HepG2 (cell line): ENCODE results near the gene SPINDOC. TPM values are rescaled to one million over a fixed set of nuclear protein-coding genes. Genes with fewer than 3 reads are reported as not detected.

Experiments
- ATAC-seq: fragments of 200-7000 bp; cut with Tn5 transposase; 3 replicates; pipeline ENCODE4 v1.9.1; 2020; ENCODE audit warnings: mild to moderate bottlenecking, moderate library complexity
- BruUV-seq: library from RNA; stranded (reverse); fragments of 400-500 nt; replicated peaks from 2 replicates; lab custom pipeline; 2021; lab: Mats Ljungman, UMichigan
- CTCF ChIA-PET: fragments of 300-600 bp; formaldehyde crosslinking; extraction: SDS; loops from one replicate; lab custom pipeline; 2021; ENCODE audit warnings: low total read pairs, inconsistent platforms, low intra/inter-chr PET ratio; lab: Yijun Ruan, JAX
- POLR2A ChIA-PET: fragments of 350-600 bp; sonication (Branson Sonifier 250); formaldehyde crosslinking; loops from one replicate; lab custom pipeline; 2020; ENCODE audit warnings: antibody characterized with exemption, inconsistent platforms; lab: Yijun Ruan, JAX
- DNase-seq: peaks from one replicate; pipeline ENCODE4 v3.0.0-alpha.2; 2015; ENCODE audit warnings: low spot score
- FAIRE-seq: peaks from 3 replicates; lab custom pipeline; 2011; peaks lifted over from hg19 to GRCh38; lab: Jason Lieb, UNC
- H2AFZ ChIP-seq: one replicate; pipeline ENCODE4 v1.6.1; 2011; ENCODE audit warnings: low read length, inconsistent platforms
- H3K27ac ChIP-seq: fragments of 300-600 bp; 3 replicates; pipeline ENCODE4 v1.8.0; 2011; ENCODE audit warnings: mixed run types, mild to moderate bottlenecking, mixed read lengths, low read length, inconsistent platforms; ENCODE audit not compliant: insufficient read depth; ENCODE audit errors: extremely low read length
- H3K27me3 ChIP-seq, 2 experiments: fragments of 200-600 bp in 1 of 2; 2 replicates in 1 of 2; 3 replicates in 1 of 2; pipeline versions ENCODE4 v1.6.0 to v1.8.0; 2011; ENCODE audit warnings: low read length in 2 of 2, mild to moderate bottlenecking in 2 of 2, moderate library complexity in 2 of 2, inconsistent platforms in 1 of 2; ENCODE audit not compliant: insufficient read depth in 2 of 2, control insufficient read depth in 1 of 2
- H3K36me3 ChIP-seq, 2 experiments: fragments of 200-600 bp in 1 of 2; replicated peaks in 1 of 2; 2 replicates in 1 of 2; 3 replicates in 1 of 2; pipeline versions ENCODE4 v1.5.1 to v1.8.0; 2011; ENCODE audit warnings: low read length in 2 of 2, inconsistent platforms in 1 of 2; ENCODE audit not compliant: insufficient read depth in 2 of 2, control insufficient read depth in 1 of 2
- H3K4me1 ChIP-seq: 2 replicates; pipeline ENCODE4 v1.5.1; 2012; ENCODE audit warnings: low read length, inconsistent platforms; ENCODE audit not compliant: insufficient read depth
- H3K4me2 ChIP-seq: 2 replicates; pipeline ENCODE4 v1.6.0; 2011; ENCODE audit warnings: low read depth, low read length, inconsistent platforms
- H3K4me3 ChIP-seq, 3 experiments: fragments of 200-600 bp in 1 of 3; sonication (generic), shearing (Covaris generic) in 1 of 3; replicated peaks in 1 of 3; 2 replicates each; pipeline ENCODE4 v1.5.1; 2011 to 2016; ENCODE audit warnings: low read length in 3 of 3, inconsistent platforms in 2 of 3, low read depth in 2 of 3, mild to moderate bottlenecking in 2 of 3, control low read depth in 1 of 3, mixed read lengths in 1 of 3; ENCODE audit not compliant: insufficient read depth in 1 of 3
- H3K79me2 ChIP-seq: one replicate; pipeline ENCODE4 v1.6.1; 2011; ENCODE audit warnings: low read length, inconsistent platforms; ENCODE audit not compliant: insufficient read depth
- H3K9ac ChIP-seq: 2 replicates; pipeline ENCODE4 v1.6.0; 2011; ENCODE audit warnings: mild to moderate bottlenecking, low read depth, low read length, inconsistent platforms; ENCODE audit not compliant: insufficient read depth
- H3K9me3 ChIP-seq: 2 replicates; pipeline ENCODE4 v1.5.1; 2012; ENCODE audit warnings: mild to moderate bottlenecking, low read length
- H4K20me1 ChIP-seq: 2 replicates; pipeline ENCODE4 v1.6.0; 2011; ENCODE audit warnings: inconsistent platforms, mild to moderate bottlenecking, low read length, moderate library complexity; ENCODE audit not compliant: insufficient read depth
- ARNT ChIP-seq: fragments of 450-650 bp; IDR thresholded peaks from 2 replicates; pipeline ENCODE4 v1.6.1; 2017
- ASH2L ChIP-seq: fragments of 300-600, 200-600 bp; sonication (generic); IDR thresholded peaks from 2 replicates; pipeline ENCODE4 v1.7.0; 2017; ENCODE audit warnings: low read depth, mild to moderate bottlenecking, moderate library complexity, mixed read lengths, low read length; ENCODE audit not compliant: insufficient read length
- HOXD1 ChIP-seq: sonication (generic); formaldehyde crosslinking; IDR thresholded peaks from 2 replicates; pipeline ENCODE4 v1.5.0; 2020; ENCODE audit warnings: missing genetic modification reagents
- KLF6 ChIP-seq: IDR thresholded peaks from 2 replicates; pipeline ENCODE4 v1.8.0; 2016; ENCODE audit warnings: missing biosample characterization, missing genetic modification reagents
- LCORL ChIP-seq, 2 experiments: fragments of 450-650 bp in 1 of 2; sonication (generic) in 1 of 2; formaldehyde crosslinking in 1 of 2; IDR thresholded peaks; 2 replicates each; pipeline versions ENCODE4 v1.5.0 to v1.6.1; 2017 to 2020; ENCODE audit warnings: antibody characterized with exemption in 1 of 2, missing genetic modification reagents in 1 of 2
- MXD4 ChIP-seq: IDR thresholded peaks from 2 replicates; pipeline ENCODE4 v1.6.1; 2016; ENCODE audit warnings: mild to moderate bottlenecking, missing biosample characterization, missing genetic modification reagents
- PAX8 ChIP-seq: sonication (generic); formaldehyde crosslinking; IDR thresholded peaks from 2 replicates; pipeline ENCODE4 v1.8.0; 2022; ENCODE audit warnings: mild to moderate bottlenecking, missing genetic modification reagents, borderline replicate concordance
- POGZ ChIP-seq: sonication (generic); formaldehyde crosslinking; IDR thresholded peaks from 2 replicates; pipeline ENCODE4 v1.4.0; 2020; ENCODE audit warnings: mild to moderate bottlenecking, missing genetic modification reagents
- SOX6 ChIP-seq, 2 experiments: fragments of 450-650 bp in 1 of 2; sonication (generic) in 1 of 2; formaldehyde crosslinking in 1 of 2; IDR thresholded peaks; 2 replicates each; pipeline versions ENCODE4 v1.4.0 to v1.6.1; 2017 to 2020; ENCODE audit warnings: antibody characterized with exemption in 1 of 2, mild to moderate bottlenecking in 1 of 2, missing genetic modification reagents in 1 of 2
- ZFP37 ChIP-seq: sonication (generic); formaldehyde crosslinking; IDR thresholded peaks from 2 replicates; pipeline ENCODE4 v1.4.0; 2020; ENCODE audit warnings: missing genetic modification reagents, borderline replicate concordance
- ZNF263 ChIP-seq: sonication (generic); formaldehyde crosslinking; IDR thresholded peaks from 2 replicates; pipeline ENCODE4 v1.4.0; 2020; ENCODE audit warnings: missing genetic modification reagents
- ZNF274 ChIP-seq: sonication (generic); formaldehyde crosslinking; IDR thresholded peaks from 2 replicates; pipeline ENCODE4 v1.5.1; 2020; ENCODE audit warnings: mild to moderate bottlenecking, missing genetic modification reagents
- ZNF382 ChIP-seq: sonication (generic); formaldehyde crosslinking; IDR thresholded peaks from 2 replicates; pipeline ENCODE4 v1.5.0; 2020; ENCODE audit warnings: missing genetic modification reagents, mild to moderate bottlenecking, borderline replicate concordance
- ZNF460 ChIP-seq: sonication (generic); formaldehyde crosslinking; IDR thresholded peaks from 2 replicates; pipeline ENCODE4 v1.5.1; 2020; ENCODE audit warnings: missing genetic modification reagents, mild to moderate bottlenecking, borderline replicate concordance
- ZNF549 ChIP-seq: sonication (generic); formaldehyde crosslinking; IDR thresholded peaks from 2 replicates; pipeline ENCODE4 v1.5.0; 2020; ENCODE audit warnings: missing genetic modification reagents
- ZNF792 ChIP-seq: IDR thresholded peaks from 2 replicates; pipeline ENCODE4 v1.6.1; 2016
- ZNF839 ChIP-seq: sonication (generic); formaldehyde crosslinking; IDR thresholded peaks from 2 replicates; pipeline ENCODE4 v1.4.0; 2020; ENCODE audit warnings: missing genetic modification reagents, mild to moderate bottlenecking, borderline replicate concordance
- WGBS: methylation state at CpG from one replicate; pipeline ENCODE4 v1.1.6; 2017; ENCODE audit warnings: low lambda C conversion rate; 5-methylcytosine and 5-hydroxymethylcytosine counted together
- in situ Hi-C: cut with HindIII; loops from 2 replicates; pipeline ENCODE4 v1.10.0; 2017; ENCODE audit warnings: low pct_unique_long_range_greater_than_20kb; ENCODE audit not compliant: extremely low pct_ligation_motif_present
- intact Hi-C: fragments of 100-400 bp; cut with micrococcal nuclease; formaldehyde crosslinking; loops from one replicate; pipeline ENCODE4 v1.10.0; 2022; ENCODE audit not compliant: unreplicated experiment
- polyA plus RNA-seq, 8 experiments: library from polyadenylated mRNA; depleted of rRNA in 3 of 8; stranded (reverse) in 7 of 8; unstranded in 1 of 8; fragments of >200 nt; fragmentation: Illumina TruSeq in 4 of 8; extraction: Trizol in 4 of 8; gene quantifications; 2 replicates each; pipeline versions ENCODE4 v1.2.1 to v1.2.3, GENCODE V29; 2011 to 2016; ENCODE audit warnings: low read depth in 4 of 8, missing spikeins in 1 of 8, mixed read lengths in 1 of 8; ENCODE audit not compliant: insufficient read depth in 1 of 8
- total RNA-seq, 5 experiments: library from RNA; depleted of rRNA; stranded (reverse); fragments of >200 nt; fragmentation: Illumina TruSeq; extraction: Trizol; gene quantifications; 2 replicates each; pipeline ENCODE4 v1.2.3, GENCODE V29; 2016; ENCODE audit warnings: low read depth in 1 of 5
- TF ChIP-seq, protein P1 (sequence below): sonication (generic); formaldehyde crosslinking; conservative IDR thresholded peaks from 2 replicates; pipeline ENCODE4 v1.4.0; 2020; ENCODE audit warnings: missing genetic modification reagents
- TF ChIP-seq, protein P2 (sequence below): sonication (generic); formaldehyde crosslinking; IDR thresholded peaks from 2 replicates; pipeline ENCODE4 v1.5.0; 2020; ENCODE audit warnings: missing genetic modification reagents
- TF ChIP-seq, protein P3 (sequence below): sonication (generic); formaldehyde crosslinking; IDR thresholded peaks from 2 replicates; pipeline ENCODE4 v1.5.0; 2020; ENCODE audit warnings: missing genetic modification reagents

SPINDOC gene
- total and polyA plus RNA-seq, 2 of the 13 experiments (the other 11 are each of a cell fraction or from before 2014, with no cell fraction given): 21.4 to 29.9 TPM

DNA sequence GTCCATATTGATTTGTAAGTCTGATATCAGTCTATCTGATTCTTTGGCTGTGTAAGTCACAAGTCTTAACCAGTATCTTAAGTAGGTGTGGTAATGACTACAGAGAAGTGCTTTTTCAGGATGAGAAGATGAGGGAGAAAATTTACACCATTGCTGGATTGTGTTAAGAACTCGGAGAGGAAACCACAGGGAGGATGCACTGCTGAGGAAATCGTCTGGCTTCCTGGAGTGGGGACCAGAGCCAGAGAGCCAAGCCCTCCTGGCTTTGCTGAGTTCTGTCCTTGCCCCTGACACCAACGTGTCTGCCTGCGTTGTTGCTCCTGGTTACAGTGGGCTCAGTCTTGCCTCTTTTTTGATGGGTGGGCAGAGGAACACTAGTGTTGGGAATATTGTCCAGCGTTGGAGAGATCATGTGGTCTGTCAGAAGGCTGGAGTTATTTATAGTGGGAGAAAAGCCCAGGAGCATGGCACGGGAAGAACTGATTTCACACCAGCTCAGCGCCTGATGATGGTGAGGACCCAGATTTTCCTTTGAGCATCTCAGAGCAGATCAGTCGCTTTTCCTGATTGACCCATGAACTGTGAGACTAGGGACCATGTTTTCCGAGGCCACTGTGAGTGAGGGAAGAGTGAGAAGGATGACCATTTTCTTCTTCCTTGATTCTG lies 55.3 kb downstream of the SPINDOC start:
- no peaks in the 10 kb centered on the region for H3K9me3 ChIP-seq
- in situ Hi-C loops (no loop called here), intact Hi-C loops (no loop called here)
- CTCF ChIA-PET: no interaction called here
- no peak overlapping the region for H3K9ac ChIP-seq
- H3K27ac ChIP-seq: no peak overlapping the region
- ATAC-seq (no peak), FAIRE-seq (no peak), DNase-seq (no peak)
- H2AFZ ChIP-seq: no peak overlapping the region
- peaks cover 1 to 13% of the 10 kb centered on the region in 2 experiments; a peak in 3 of 5 replicates for H3K36me3 ChIP-seq
- H3K79me2 ChIP-seq: peaks cover 42% of the 10 kb centered on the region
- BruUV-seq: no TSS peak
- POLR2A ChIA-PET: no interaction called here
- TF ChIP-seq ZNF382 (CRISPR knock-in tag): no peak
- TF ChIP-seq ZNF839 (CRISPR knock-in tag): no peak
- TF ChIP-seq, protein P1, sequence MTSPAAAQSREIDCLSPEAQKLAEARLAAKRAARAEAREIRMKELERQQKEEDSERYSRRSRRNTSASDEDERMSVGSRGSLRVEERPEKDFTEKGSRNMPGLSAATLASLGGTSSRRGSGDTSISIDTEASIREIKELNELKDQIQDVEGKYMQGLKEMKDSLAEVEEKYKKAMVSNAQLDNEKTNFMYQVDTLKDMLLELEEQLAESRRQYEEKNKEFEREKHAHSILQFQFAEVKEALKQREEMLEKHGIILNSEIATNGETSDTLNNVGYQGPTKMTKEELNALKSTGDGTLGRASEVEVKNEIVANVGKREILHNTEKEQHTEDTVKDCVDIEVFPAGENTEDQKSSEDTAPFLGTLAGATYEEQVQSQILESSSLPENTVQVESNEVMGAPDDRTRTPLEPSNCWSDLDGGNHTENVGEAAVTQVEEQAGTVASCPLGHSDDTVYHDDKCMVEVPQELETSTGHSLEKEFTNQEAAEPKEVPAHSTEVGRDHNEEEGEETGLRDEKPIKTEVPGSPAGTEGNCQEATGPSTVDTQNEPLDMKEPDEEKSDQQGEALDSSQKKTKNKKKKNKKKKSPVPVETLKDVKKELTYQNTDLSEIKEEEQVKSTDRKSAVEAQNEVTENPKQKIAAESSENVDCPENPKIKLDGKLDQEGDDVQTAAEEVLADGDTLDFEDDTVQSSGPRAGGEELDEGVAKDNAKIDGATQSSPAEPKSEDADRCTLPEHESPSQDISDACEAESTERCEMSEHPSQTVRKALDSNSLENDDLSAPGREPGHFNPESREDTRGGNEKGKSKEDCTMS (CRISPR knock-in tag): no peak
- TF ChIP-seq ZNF274 (CRISPR knock-in tag): no peak
- TF ChIP-seq ARNT: no peak
- TF ChIP-seq ZNF792 (CRISPR knock-in tag): no peak
- TF ChIP-seq, protein P2, sequence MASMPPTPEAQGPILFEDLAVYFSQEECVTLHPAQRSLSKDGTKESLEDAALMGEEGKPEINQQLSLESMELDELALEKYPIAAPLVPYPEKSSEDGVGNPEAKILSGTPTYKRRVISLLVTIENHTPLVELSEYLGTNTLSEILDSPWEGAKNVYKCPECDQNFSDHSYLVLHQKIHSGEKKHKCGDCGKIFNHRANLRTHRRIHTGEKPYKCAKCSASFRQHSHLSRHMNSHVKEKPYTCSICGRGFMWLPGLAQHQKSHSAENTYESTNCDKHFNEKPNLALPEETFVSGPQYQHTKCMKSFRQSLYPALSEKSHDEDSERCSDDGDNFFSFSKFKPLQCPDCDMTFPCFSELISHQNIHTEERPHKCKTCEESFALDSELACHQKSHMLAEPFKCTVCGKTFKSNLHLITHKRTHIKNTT (CRISPR knock-in tag): no peak
- TF ChIP-seq ZFP37: no peak
- no peak for TF ChIP-seq PAX8
- no peak for TF ChIP-seq ASH2L
- TF ChIP-seq ZNF549 (CRISPR knock-in tag): no peak
- TF ChIP-seq SOX6 (IDR thresholded peaks at IDR 0.05): no peak
- TF ChIP-seq SOX6 (CRISPR knock-in tag; IDR thresholded peaks at IDR 0.05): no peak
- TF ChIP-seq, protein P3, sequence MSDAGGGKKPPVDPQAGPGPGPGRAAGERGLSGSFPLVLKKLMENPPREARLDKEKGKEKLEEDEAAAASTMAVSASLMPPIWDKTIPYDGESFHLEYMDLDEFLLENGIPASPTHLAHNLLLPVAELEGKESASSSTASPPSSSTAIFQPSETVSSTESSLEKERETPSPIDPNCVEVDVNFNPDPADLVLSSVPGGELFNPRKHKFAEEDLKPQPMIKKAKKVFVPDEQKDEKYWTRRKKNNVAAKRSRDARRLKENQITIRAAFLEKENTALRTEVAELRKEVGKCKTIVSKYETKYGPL: no peak
- TF ChIP-seq POGZ (CRISPR knock-in tag): no peak
- no peak for TF ChIP-seq ZNF460 (CRISPR knock-in tag)
- TF ChIP-seq LCORL (IDR thresholded peaks at IDR 0.05): no peak
- no peak for TF ChIP-seq LCORL (CRISPR knock-in tag; IDR thresholded peaks at IDR 0.05)
- no peak for TF ChIP-seq MXD4 (CRISPR knock-in tag)
- no peak for TF ChIP-seq ZNF263
- no peak for TF ChIP-seq HOXD1
- no peak for TF ChIP-seq KLF6 (CRISPR knock-in tag)
- no peak overlapping the region for H3K4me3 ChIP-seq
- WGBS: 84% methylated on average over 9 of the region's 9 CpGs
- no peaks in the 10 kb centered on the region for H3K27me3 ChIP-seq
- H3K4me2 ChIP-seq: no peak overlapping the region
- H3K4me1 ChIP-seq: peaks cover 36% of the 10 kb centered on the region
- no peaks in the 10 kb centered on the region for H4K20me1 ChIP-seq
